ES-I3 (cell line): ENCODE measurements around the gene CALU.

Experiments
- H3K36me3 ChIP-seq: 2 replicates; pipeline ENCODE4 v1.6.1; 2013; ENCODE audit warnings: mild to moderate bottlenecking, low read length, control low read depth, moderate library complexity; ENCODE audit not compliant: insufficient read depth
- H3K4me1 ChIP-seq: 2 replicates; pipeline ENCODE4 v1.6.1; 2013; ENCODE audit warnings: mild to moderate bottlenecking, control low read depth, low read length; ENCODE audit not compliant: insufficient read depth
- H3K9ac ChIP-seq: 2 replicates; pipeline ENCODE4 v1.6.1; 2013; ENCODE audit warnings: low read depth, mild to moderate bottlenecking, low read length, moderate library complexity
- H3K9me3 ChIP-seq: 2 replicates; pipeline ENCODE4 v1.6.1; 2013; ENCODE audit warnings: mild to moderate bottlenecking, low read length, moderate library complexity; ENCODE audit not compliant: control insufficient read depth, insufficient read depth

The CALU gene

GRCh38 chr7:128739048-128739962 lies at the start of gene CALU:
Gene CALU, plus strand, starts transcription at chr7:128739359. Its CDS starts 9,225 bp downstream, at chr7:128748584.
- no peaks in the 10 kb centered on the region for H3K9me3 ChIP-seq
- no peaks in the 10 kb centered on the region for H3K36me3 ChIP-seq
- H3K9ac ChIP-seq = peak within 1 kb of the TSS; percentile 87
- 0 out of 2 replicates have a peak, but pooled peaks cover 5% of the 10 kb centered on the region for H3K4me1 ChIP-seq

GRCh38 chr7:128691227-128691626 lies 47.9 kb upstream of the CALU start:
- H3K36me3 ChIP-seq = no peaks in the 10 kb centered on the region
- H3K4me1 ChIP-seq = peaks cover 4% of the 10 kb centered on the region; the same call in 1 of the 2 replicates
- no peaks in the 10 kb centered on the region for H3K9me3 ChIP-seq
- H3K9ac ChIP-seq = no peak overlapping the region

DNA sequence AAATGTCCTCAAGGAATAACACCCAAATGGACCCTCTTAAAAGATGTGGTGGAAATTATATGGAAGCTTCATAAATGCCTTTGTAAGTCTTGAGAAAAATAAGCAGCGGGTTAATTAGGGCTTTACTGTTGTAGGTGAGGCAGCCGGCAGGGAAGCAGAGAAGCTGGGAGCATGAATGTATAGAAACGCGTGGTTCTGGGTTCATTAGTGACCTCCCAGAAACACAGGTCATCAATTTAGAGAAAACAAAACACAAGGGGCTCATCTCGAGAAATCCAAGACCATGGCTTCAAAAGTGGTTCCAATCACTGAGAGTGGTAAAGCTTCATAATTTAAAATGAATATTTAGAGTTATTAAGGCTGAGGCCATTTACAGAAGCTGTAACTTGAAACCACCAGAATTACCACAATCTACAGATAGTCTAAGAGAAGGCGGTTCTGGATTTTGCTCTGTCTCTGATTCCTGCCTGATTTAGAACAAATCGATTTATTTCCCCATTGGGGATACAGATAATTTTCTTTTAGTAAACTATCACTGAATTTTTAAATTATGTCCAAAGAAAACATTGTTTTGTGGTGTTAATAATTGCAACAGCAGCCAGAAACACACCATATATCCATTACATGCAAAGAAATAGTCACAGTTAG lies 46.4 kb upstream of the CALU start:
- Histone ChIP-seq H3K9me3 (no peaks in the 10 kb centered on the region), H3K36me3 (no peaks in the 10 kb centered on the region), H3K9ac (no peak overlapping the region), H3K4me1 (peaks cover 4% of the 10 kb centered on the region; the same call in 1 of the 2 replicates)

- Histone ChIP-seq H3K4me1 (peaks cover 11% of the 10 kb centered on the region), H3K36me3 (no peaks in the 10 kb centered on the region), H3K9me3 (no peaks in the 10 kb centered on the region), H3K9ac (no peak overlapping the region)
Observed at GRCh38 chr7:128693373-128694015, 45.7 kb upstream of the CALU start.

GRCh38 chr7:128694738-128695137 lies 44.4 kb upstream of the CALU start:
- no peaks in the 10 kb centered on the region for H3K9me3 ChIP-seq
- no peak overlapping the region for H3K9ac ChIP-seq
- H3K4me1 ChIP-seq = peaks cover 21% of the 10 kb centered on the region
- H3K36me3 ChIP-seq = no peaks in the 10 kb centered on the region

DNA sequence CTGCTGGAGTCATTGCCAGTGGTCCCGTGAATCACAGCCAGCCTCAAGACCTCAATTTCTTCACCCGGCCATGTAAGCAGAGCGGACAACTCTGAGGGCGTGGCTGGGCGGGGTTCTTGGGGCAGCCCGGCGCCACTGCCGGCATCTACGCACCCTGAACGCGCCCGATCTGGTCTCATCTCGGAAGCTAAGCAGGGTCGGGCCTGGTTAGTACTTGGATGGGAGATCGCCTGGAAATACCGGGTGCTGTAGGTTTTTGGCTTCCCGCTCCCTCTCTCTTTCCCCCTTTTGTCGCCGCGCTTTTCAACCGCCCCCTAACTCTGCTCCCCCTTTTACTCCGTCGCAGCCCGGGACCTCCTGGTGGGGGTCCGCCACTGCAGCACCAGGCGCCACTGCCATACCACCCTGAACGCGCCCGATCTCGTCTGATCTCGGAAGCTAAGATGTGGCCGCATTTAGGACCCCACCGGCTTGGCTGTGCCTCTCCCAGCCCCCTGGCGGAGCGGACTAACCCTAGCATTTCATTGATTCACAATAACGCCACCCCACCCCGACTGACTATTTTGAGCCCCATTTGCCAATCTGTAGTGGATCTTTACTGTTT lies 41.8 kb upstream of the CALU start:
- Histone ChIP-seq H3K4me1 (peaks cover 18% of the 10 kb centered on the region), H3K9ac (peak overlapping the region; percentile 61; the same call in 1 of the 2 replicates), H3K36me3 (no peaks in the 10 kb centered on the region), H3K9me3 (peaks cover 7% of the 10 kb centered on the region; the same call in 1 of the 2 replicates)

DNA sequence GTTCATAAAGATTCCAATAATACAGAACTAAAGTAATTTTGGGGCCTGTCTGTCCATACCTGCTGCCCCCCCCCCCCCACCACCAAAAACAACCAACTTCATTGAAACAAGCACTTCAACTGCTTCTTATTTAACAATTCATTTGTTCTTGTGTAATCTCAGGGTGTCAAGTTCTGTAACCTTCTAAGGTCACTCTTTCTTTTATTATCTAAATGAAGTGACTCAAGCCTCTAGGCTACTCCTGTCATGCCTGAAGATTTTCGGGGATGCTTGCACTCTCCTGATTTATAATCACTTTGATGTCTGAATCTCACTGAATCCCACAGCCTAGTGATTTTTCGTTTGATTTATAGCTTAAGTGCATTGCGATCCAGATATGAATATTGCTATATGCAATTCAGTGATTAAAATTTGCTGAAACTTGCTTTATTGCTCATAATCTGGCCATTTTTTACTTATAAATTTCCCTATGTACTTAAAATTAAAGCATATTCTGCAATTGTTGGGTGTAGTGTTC lies 39.9 kb upstream of the CALU start:
- Histone ChIP-seq H3K36me3 (no peaks in the 10 kb centered on the region), H3K9ac (no peak overlapping the region), H3K4me1 (peaks cover 23% of the 10 kb centered on the region), H3K9me3 (peaks cover 7% of the 10 kb centered on the region; the same call in 1 of the 2 replicates)

DNA sequence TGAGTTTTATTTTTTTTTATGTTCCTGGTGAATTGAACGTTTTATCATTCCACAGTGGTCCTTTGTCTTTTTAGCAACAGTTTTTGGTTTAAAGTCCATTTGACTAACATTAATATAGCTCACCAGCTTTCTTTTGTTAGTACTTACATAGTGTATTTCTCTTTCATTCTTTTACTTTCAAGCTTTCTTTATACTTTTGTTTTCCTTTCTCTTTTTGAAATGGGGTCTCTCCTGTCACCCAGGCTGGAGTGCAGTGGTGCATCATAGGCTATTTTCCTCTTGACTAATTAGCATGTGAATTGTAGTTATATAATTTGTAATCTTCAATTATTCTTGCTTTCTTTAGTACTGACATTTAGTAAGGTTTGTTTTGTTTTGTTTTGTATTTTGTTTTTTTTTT lies 39.3 kb upstream of the CALU start:
- Histone ChIP-seq H3K9ac (no peak overlapping the region), H3K36me3 (no peaks in the 10 kb centered on the region), H3K4me1 (peaks cover 29% of the 10 kb centered on the region), H3K9me3 (peaks cover 7% of the 10 kb centered on the region; the same call in 1 of the 2 replicates)

DNA sequence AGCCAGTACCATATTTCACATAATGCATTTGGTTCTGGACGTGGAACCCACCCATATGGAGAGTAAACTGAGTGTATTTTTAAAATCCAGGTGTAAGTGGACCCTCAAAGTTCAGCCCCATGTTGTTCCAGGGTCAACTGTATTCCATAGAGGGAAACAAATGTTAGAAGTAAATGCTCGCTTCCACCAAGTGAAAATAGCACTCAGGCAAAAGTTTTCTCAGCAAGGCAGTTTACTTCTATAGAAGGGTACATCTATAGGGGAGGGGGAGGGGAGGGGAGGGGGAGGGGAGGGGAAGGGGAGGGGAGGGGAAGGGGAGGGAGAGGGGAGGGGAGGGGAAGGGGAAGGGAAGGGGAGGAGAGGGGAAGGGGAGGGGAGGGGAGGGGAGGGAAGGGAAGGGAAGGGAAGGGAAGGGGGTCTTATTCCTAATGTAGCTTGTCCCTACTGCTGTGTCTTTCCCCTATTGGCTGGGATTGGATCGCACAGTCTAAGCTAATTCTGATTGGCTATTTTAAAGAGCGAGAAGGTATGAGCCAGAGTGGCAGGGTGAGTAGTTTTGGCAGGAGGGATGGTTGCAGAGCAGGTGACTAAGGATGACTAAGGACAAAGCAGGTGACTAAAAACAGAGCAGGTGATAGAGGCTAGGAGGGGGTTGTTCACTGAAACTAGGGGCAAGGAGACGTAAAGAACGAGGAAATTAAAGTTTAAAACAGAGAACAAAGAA lies 37.9 kb upstream of the CALU start:
- peaks cover 32% of the 10 kb centered on the region for H3K4me1 ChIP-seq

GRCh38 chr7:128703609-128704241 lies 35.4 kb upstream of the CALU start:
- Histone ChIP-seq H3K36me3 (no peaks in the 10 kb centered on the region), H3K4me1 (peaks cover 33% of the 10 kb centered on the region), H3K9ac (no peak overlapping the region), H3K9me3 (peaks cover 7% of the 10 kb centered on the region; the same call in 1 of the 2 replicates)

More for the DNA sequence above, 37.9 kb upstream of the CALU start:
- Histone ChIP-seq H3K9me3 (peaks cover 7% of the 10 kb centered on the region; the same call in 1 of the 2 replicates), H3K9ac (no peak overlapping the region), H3K36me3 (no peaks in the 10 kb centered on the region)

- no peaks in the 10 kb centered on the region for H3K36me3 ChIP-seq
- H3K4me1 ChIP-seq = peaks cover 25% of the 10 kb centered on the region
- peaks cover 2% of the 10 kb centered on the region; the same call in 1 of the 2 replicates for H3K9me3 ChIP-seq
- H3K9ac ChIP-seq = no peak overlapping the region
Observed at GRCh38 chr7:128705891-128706333, 33.2 kb upstream of the CALU start.

DNA sequence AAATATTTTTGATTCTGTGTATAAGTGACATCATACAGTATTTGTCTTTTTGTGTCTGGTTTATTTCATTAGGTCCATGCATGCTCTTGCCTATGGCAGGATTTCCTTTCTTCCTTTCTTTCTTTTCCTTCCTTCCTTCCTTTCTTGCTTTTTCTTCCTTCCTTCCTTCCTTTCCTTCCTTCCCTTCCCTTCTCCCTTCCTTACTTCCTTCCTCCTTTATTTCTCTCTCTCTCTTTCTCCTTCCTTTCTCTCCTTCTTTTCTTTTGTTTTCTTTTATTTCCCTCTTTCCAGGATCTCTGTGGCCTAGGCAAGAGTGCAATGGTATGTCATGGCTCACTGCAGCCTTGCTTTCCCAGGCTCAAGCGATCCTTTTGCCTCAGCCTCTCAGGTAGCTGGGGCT lies 31.4 kb upstream of the CALU start:
- peaks cover 25% of the 10 kb centered on the region for H3K4me1 ChIP-seq
- H3K9ac ChIP-seq = no peak overlapping the region
- no peaks in the 10 kb centered on the region for H3K36me3 ChIP-seq
- H3K9me3 ChIP-seq = no peaks in the 10 kb centered on the region

- peaks cover 25% of the 10 kb centered on the region for H3K4me1 ChIP-seq
- peak overlapping the region; percentile 14; the same call in 1 of the 2 replicates for H3K9ac ChIP-seq
- H3K36me3 ChIP-seq = no peaks in the 10 kb centered on the region
- no peaks in the 10 kb centered on the region for H3K9me3 ChIP-seq
Observed at GRCh38 chr7:128708235-128708634, 30.9 kb upstream of the CALU start.
